NK-92 treated with Interleukin-12 subunit alpha and Interleukin-12 subunit beta, amount 100 ng/mL, for 24 hours (cell line): ENCODE data around the gene GLIS2.

ENCODE experiments used
- DNase-seq: peaks from one replicate; lab custom pipeline; 2025; lab: John Stamatoyannopoulos, UW

GLIS2 gene

GRCh38 chr16:4381935-4382794 is 66.3 kb downstream of the GLIS2 start:
- no peak for DNase-seq

- no peak for DNase-seq
Measured at GRCh38 chr16:4382795-4383357, 67.0 kb downstream of the GLIS2 start.

GRCh38 chr16:4383591-4384444 is 68.0 kb downstream of the GLIS2 start:
- no peak for DNase-seq

GRCh38 chr16:4384509-4384942 is 68.7 kb downstream of the GLIS2 start:
- no peak for DNase-seq

- no peak for DNase-seq
Measured at GRCh38 chr16:4385066-4385788, 69.4 kb downstream of the GLIS2 start.

- no peak for DNase-seq
Measured at GRCh38 chr16:4385789-4386450, 70.1 kb downstream of the GLIS2 start.

- DNase-seq = no peak
Measured at GRCh38 chr16:4386451-4386805, 70.6 kb downstream of the GLIS2 start.

GRCh38 chr16:4386951-4387565 is 71.2 kb downstream of the GLIS2 start:
- no peak for DNase-seq

- DNase-seq = no peak
Measured at GRCh38 chr16:4387781-4388180, 71.9 kb downstream of the GLIS2 start.

GRCh38 chr16:4388271-4389021 is 72.6 kb downstream of the GLIS2 start:
- DNase-seq = no peak
